SIG-M5 (cell line): ENCODE data around the gene SHMT2.
A peak's percentile ranks its signal among the peaks of the same experiment; 100 is the strongest.

ENCODE experiments used
- DNase-seq: peaks from one replicate; lab custom pipeline; 2025; lab: John Stamatoyannopoulos, UW

The SHMT2 gene

DNA sequence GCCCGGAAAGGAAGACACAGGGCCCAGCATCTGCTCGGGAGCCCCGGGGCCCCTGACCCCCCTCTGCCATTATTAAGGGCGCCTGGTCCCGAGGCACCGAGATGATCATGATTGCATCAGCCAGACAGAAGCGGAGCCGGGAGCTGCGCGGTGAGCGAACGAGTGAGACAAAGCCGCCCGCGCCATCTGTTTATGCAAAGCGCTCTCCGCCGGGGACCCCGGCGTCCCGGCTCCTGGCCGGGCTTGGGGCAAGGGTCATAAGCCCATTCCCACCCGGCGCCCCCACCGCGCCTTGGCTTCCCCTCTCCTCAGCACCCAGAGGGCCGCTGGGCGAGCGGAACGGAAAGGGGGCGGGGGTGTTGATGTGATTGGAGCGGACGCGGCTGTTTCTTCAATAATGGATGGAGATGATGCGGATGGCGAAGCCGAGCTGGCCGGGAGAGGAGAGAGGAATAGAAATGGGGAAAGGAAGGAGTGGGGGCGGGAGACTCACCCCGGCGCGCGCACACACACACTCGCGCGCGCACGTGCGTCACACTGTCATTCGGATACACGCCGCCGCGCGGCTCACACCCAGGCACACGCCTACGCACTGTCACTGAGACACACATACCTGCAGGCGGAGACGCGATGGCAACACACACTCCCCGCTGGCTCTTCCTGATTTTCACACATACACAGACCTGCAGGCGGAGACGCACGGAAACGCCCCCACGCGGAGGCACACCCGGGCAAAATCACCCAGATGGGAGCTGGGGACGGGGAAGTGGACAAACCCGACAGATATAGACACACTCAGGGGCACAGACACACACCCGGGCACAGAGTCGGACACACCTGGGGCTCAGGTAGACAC is 10.8 kb downstream of the SHMT2 start:
- DNase-seq = no peak

DNA sequence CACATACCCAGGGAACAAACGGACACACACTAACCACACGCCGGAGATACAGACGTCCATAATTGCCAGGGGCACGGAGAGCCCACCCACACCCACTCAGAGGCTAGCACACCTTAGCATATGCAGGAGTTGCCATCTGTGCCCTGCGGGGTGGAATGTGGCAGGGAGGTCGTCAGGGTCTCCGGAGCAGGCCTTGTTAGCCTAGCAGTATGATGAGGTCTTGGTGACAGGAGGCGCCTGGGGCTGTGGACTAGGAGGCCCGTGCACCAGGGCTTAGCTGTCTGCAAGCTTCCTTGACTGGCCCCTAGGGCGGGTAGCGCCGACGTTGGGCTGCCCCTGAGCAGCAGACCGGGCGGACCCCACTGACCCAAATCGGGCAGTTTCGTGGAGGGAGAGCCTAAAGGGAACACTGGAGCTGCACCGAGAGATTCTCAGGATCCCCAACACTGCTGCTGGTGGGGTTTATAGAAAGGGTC is 11.5 kb downstream of the SHMT2 start:
- no peak for DNase-seq

DNA sequence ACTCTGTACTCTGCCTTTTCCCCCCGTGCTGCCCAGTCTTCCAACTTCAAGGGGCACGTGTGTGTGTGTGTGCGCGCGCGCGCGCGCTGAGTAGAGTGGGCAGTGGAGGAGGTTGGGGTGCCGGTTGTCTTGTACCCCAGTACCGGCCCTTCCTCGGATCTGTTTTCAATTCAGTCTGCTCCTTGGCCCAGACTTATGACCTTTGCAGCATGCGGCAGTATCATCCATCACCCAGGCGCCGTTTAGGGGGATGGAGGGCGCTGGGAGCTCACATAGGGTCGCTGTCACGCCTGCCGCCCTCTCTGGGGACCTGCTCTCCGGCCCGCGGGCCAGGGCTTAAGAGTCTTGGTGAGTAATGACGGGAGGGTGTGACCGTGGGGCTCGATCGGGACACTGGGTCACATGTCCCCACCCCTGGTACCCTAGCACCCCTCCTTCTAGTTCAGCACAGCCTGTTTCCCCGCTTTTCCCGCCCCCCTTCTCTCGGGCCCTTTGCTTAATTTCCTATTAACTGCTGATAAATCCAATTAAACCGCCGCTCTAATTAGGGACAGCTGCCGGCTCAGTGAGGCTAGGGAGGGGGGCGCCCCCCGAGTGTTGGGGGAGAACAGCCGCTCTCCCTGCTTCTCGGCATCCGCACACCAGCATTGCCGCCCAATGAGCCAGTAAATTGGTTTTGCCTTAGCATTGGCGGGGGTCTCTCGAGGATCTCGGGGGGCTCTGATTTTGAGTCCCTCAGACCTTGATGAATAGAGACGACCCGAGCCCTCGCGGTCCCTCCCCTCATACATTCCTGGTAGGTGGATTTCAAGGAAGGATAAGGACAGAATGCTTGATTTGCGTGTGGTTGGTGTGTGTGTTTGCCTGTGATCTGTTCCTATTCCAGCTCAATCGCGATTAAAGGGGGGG is 12.1 kb downstream of the SHMT2 start:
- DNase-seq = no peak

- no peak for DNase-seq
These were observed 12.8 kb downstream of the SHMT2 start for GRCh38 chr12:57242329-57242690.

GRCh38 chr12:57242691-57243454 is 13.4 kb downstream of the SHMT2 start:
- DNase-seq = no peak

GRCh38 chr12:57243521-57244311 is 14.2 kb downstream of the SHMT2 start:
- DNase-seq = no peak

DNA sequence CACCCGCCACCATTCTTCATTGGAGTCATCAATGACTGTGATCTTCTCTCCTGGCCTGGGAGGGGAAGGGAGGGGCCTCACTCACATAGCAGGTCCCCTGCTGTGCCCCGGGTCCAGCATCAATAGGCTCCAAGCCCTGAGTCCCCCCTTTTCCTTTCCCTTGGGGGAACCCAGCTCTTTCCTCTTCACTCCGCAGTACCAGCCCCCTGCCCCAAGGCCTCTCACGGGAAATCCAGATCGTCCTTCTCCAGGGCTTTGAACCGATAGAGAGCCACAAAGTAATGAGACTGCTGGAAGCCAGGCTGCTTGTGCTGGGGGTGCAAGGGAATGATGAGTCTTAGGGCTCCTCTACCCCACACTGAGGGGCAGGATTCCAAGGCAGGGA is 14.8 kb downstream of the SHMT2 start:
- DNase-seq = no peak

DNA sequence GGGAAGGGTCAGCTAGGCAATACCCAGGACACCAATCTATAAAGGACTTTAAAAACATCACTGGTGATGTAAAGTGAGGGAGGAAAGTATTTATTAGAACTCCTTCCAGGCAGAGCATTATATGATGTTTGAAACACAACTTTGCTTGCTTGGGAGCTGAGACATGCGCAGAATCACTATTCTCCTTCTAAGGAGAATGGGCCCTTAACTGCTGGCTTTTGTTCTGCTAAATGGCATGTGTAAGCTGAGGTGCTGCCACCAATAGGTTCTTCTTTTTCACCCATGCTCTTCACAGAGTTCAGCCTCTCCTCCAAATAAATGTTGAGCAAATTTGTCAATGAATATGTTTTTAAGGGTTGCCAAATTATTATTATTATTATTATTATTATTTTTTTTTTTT is 17.5 kb downstream of the SHMT2 start:
- no peak for DNase-seq

DNA sequence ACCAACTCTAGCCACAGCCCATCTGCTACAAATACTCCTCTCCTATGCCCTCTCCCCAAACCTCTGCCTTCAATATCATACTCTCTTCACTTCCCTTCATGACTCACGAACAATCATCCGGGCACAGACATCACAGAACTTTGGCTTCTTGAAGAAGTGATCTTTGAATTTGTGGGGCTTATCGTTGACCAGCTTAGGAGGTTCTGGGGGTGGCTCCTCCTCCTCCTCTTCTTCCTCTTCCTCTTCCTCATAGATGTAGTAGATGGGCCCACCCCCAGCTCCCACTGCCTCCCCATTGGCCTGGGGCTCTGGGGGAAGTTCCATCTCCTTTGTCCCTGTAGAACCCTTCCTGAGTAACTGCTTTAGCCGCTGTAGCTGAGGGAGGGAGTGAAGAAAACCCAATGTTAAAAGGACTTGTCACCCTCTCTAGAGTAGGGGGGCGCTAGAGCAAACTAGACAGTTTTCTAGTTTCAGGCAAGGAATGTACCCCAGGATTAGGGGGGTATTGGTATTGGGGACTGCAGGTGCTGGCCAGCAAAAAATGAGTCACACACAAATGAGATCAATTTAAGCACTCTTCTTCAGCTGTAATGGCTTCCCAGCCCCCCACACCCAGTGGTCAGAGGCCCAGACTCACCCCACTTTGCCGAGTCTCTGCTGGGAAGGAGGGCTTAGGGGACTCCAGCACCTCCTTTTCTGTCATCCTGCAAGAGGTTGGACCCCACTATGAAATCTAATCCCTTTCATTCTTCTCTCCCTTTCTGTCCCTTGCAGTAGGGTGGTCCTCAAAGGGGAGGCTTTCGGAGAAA is 19.6 kb downstream of the SHMT2 start:
- DNase-seq = peak; percentile 76

DNA sequence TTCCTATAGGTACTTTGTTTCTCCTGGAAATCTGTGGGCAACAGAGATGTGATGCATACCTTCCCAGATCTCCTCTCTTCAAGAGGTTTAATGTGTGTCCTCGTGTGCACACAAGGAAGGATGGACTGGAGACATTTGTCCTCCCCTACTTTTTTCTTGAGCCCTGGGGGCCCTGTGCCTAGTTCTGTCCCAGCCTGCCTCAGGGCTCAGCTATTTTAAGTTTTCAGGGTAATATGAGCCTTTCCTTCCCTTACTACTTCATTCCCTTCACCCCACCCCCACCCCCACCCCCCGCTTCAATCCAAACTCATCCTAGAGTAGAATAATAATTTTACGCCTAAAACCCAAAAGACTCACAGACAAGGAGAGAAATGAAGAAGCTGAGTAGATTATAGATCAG is 21.0 kb downstream of the SHMT2 start:
- DNase-seq = no peak

DNA sequence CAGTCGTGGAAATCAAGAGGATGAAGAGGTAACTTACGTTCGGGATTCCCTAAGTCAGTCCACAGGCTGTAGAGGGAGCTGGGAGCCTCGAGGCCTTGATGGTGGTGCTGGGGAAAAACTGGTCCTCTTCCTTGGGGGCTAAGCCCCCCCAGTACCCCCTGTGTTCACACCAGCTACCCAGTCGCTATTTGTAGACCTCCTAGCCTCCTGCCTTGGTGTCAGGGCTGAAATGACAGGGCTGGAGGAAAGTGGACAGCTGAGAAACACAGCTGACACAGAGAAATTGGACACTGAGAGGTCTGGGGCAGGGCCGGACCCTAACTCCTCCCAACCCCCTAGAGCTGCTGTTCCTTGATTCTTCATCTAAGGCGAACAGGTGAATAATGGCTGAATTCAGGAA is 21.4 kb downstream of the SHMT2 start, which contains the start of gene STAC3:
Gene STAC3, minus strand, starts transcription at position 232 of the 400 bp plus-strand sequence. CDS start 1,551 bp downstream, outside the sequence.
- DNase-seq = no peak

DNA sequence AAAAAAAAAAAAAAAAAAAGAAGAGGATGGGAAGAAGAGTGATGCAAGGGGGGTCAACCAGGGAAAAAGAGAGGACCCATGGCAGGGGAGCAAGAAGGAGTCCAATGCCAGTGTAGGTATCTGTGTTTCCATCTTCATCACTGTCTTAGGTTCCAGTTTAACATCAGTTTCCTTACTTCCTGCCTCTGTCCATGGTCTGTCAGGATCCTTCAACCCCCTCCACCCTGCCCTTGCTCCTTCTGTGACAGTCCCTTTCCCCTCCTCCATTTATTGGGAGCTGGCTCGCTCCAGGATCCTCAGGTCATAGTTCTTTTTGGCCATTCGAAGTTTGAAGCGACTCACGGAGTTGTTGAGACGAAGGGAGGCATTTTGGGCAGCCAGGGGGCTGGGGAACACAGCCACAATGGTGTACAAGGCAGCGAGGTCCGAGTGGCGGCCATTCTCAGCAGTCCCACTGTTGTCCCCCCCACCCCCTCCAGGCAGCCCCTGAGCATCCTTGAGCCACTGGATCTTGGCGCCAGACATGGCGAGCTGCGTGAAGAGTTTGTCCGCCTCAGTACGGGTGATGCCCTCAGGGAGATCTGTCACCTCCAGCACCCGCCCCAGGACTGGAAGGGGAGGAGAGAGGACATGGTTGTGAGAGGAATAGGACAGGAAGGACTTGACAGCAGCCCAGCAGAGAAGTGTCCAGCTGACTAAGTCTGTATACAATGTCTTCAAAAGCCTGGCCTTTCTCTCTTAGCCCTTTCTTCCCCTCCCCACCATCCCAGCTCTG is 25.2 kb downstream of the SHMT2 start:
- DNase-seq = no peak

GRCh38 chr12:57255916-57256315 is 26.4 kb downstream of the SHMT2 start:
- no peak for DNase-seq

GRCh38 chr12:57258977-57259970 is 29.8 kb downstream of the SHMT2 start:
- DNase-seq = no peak

DNA sequence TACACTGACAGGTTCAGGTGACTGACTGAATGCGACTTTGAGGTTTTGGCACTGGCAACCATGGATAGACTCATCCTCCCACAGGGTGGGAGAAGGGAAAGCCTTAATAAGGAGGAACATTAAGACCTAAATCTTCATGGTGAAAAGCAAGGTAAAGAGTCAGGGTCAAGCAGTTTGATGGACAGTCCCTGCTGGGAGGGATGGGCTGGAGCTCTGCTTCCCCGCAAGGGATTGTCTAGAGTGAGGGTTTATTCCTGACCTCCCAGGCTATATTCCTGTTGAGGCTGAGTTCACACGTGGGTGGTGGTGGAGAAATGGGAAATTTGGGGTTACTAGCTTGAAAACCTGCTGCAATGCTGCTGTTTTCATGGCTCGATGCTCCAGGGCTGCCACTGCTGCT is 30.9 kb downstream of the SHMT2 start:
- DNase-seq = no peak

GRCh38 chr12:57261428-57261865 is 31.9 kb downstream of the SHMT2 start:
- DNase-seq = no peak

GRCh38 chr12:57262126-57262822 is 32.8 kb downstream of the SHMT2 start:
- no peak for DNase-seq

DNA sequence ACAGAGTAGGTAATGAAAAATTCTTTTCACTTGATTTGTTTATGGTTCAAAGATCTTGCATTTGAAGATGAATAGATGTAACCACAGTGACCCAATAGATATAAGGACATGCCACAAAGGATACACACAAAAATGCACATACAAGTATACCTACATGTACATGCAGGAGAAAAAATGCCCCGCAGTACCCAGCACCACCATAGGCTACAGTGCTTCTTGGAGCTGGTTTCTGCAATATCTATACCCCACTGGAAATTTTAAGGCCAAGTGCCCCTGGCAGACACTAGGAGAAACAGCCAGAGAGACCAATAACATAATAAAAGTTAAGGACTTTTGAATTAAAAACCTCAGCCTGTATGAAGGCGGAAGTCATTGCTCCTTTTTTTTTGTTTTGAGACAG is 33.6 kb downstream of the SHMT2 start:
- no peak for DNase-seq
